Transverse colon (tissue), 4 donors: ENCODE data around the gene GFRAL.
"Not testable (repeated sequence)": the region's sequence is repeated elsewhere in the genome, so short reads cannot be mapped to it uniquely, and the experiment has no call there.

Experiments used
- CTCF ChIP-seq, 5 experiments: fragments of 200-600 bp in 3 of 5; fragments of 450-650 bp in 2 of 5; sonication (generic) in 3 of 5; IDR thresholded peaks; 1 replicate in 2 of 5; 2 replicates in 3 of 5; pipeline ENCODE4 v1.5.1; 2016 to 2017; ENCODE audit warnings: antibody characterized with exemption in 5 of 5, inconsistent platforms in 3 of 5, mild to moderate bottlenecking in 2 of 5, moderate library complexity in 1 of 5
- POLR2A ChIP-seq: fragments of 450-650 bp; IDR thresholded peaks from one replicate; pipeline ENCODE4 v1.6.1; 2016; ENCODE audit warnings: antibody characterized with exemption, mild to moderate bottlenecking, moderate library complexity
- POLR2AphosphoS5 ChIP-seq, 3 donors: sonication (generic); formaldehyde crosslinking; IDR thresholded peaks; one replicate each; pipeline ENCODE4 v1.6.1; 2016; ENCODE audit warnings: antibody characterized with exemption in 3 of 3

DNA sequence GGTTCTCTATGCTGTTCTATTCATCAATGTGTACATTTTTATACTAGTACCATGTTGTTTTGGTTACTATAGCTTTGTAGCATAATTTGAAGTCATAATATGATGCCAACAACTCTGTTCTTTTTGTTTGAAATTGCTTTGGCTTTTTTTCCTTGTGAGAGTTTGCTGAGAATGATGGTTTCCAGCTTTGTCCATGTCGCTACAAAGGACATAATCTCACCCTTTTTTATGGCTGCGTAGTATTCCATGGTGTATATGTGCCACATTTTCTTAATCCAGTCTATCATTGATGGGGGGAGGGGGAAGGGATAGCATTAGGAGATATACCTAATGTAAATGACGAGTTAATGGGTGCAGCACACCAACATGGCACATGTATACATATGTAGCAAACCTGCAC, 30.1 kb upstream of the GFRAL start:
- TF ChIP-seq POLR2A; POLR2AphosphoS5 (IDR thresholded peaks at IDR 0.05); CTCF (IDR thresholded peaks at IDR 0.05): not testable (repeated sequence)
